Keratinocyte (primary cell): ENCODE results near the gene ELP5. TPM values are rescaled to one million over a fixed set of nuclear protein-coding genes. Genes with fewer than 3 reads are reported as not detected.

Source experiments
- DNase-seq: peaks from one replicate; pipeline ENCODE4 v3.0.0-alpha.2; 2011; ENCODE audit warnings: low read depth, missing footprints, low spot score
- FAIRE-seq: peaks from 2 replicates; lab custom pipeline; 2011; peaks lifted over from hg19 to GRCh38; lab: Jason Lieb, UNC
- H2AFZ ChIP-seq: 2 replicates; pipeline ENCODE4 v1.6.0; 2012; ENCODE audit warnings: low read length, control low read depth, inconsistent platforms; ENCODE audit not compliant: control insufficient read depth
- H3K27ac ChIP-seq: 2 replicates; pipeline ENCODE4 v1.5.1; 2011; ENCODE audit warnings: low read length; ENCODE audit not compliant: control insufficient read depth, insufficient read depth
- H3K27me3 ChIP-seq: 3 replicates; pipeline ENCODE4 v1.6.0; 2011; ENCODE audit warnings: low read length; ENCODE audit not compliant: control insufficient read depth, insufficient read depth; ENCODE audit errors: extremely low read depth
- H3K36me3 ChIP-seq, 2 experiments: 2 replicates in 1 of 2; 3 replicates in 1 of 2; pipeline ENCODE4 v1.5.1; 2011; ENCODE audit warnings: low read length in 2 of 2, mild to moderate bottlenecking in 1 of 2; ENCODE audit not compliant: control insufficient read depth in 2 of 2, insufficient read depth in 2 of 2; ENCODE audit errors: extremely low read depth in 1 of 2
- H3K4me1 ChIP-seq: 3 replicates; pipeline ENCODE4 v1.5.1; 2011; ENCODE audit warnings: low read length; ENCODE audit not compliant: control insufficient read depth, insufficient read depth; ENCODE audit errors: extremely low read depth
- H3K4me2 ChIP-seq: 3 replicates; pipeline ENCODE4 v1.6.0; 2011; ENCODE audit warnings: low read depth, low read length; ENCODE audit not compliant: control insufficient read depth, insufficient read depth; ENCODE audit errors: extremely low read depth
- H3K4me3 ChIP-seq, 3 experiments: fragments of 200-600 bp in 1 of 3; sonication (generic) in 1 of 3; 2 replicates in 2 of 3; 3 replicates in 1 of 3; pipeline ENCODE4 v1.5.1; 2011 to 2016; ENCODE audit warnings: low read length in 3 of 3, mild to moderate bottlenecking in 3 of 3, control low read depth in 2 of 3, inconsistent platforms in 1 of 3, low read depth in 1 of 3, mixed read lengths in 1 of 3, mixed run types in 1 of 3, moderate library complexity in 1 of 3; ENCODE audit not compliant: control insufficient read depth in 2 of 3, insufficient read depth in 2 of 3; ENCODE audit errors: extremely low read depth in 1 of 3
- H3K79me2 ChIP-seq: 2 replicates; pipeline ENCODE4 v1.6.0; 2012; ENCODE audit warnings: low read length; ENCODE audit not compliant: control insufficient read depth, insufficient read depth
- H3K9ac ChIP-seq: 3 replicates; pipeline ENCODE4 v1.6.0; 2011; ENCODE audit warnings: low read length; ENCODE audit not compliant: control insufficient read depth, insufficient read depth; ENCODE audit errors: extremely low read depth
- H3K9me1 ChIP-seq: 3 replicates; pipeline ENCODE4 v1.6.0; 2011; ENCODE audit warnings: low read length; ENCODE audit not compliant: control insufficient read depth, insufficient read depth; ENCODE audit errors: extremely low read depth
- H3K9me3 ChIP-seq: 2 replicates; pipeline ENCODE4 v1.5.1; 2012; ENCODE audit warnings: low read depth, low read length; ENCODE audit not compliant: control insufficient read depth
- H4K20me1 ChIP-seq: 3 replicates; pipeline ENCODE4 v1.6.0; 2011; ENCODE audit warnings: low read length; ENCODE audit not compliant: control insufficient read depth, insufficient read depth; ENCODE audit errors: extremely low read depth
- EZH2 ChIP-seq: IDR thresholded peaks from one replicate; pipeline ENCODE4 v1.6.1; 2012; ENCODE audit warnings: inconsistent platforms, mild to moderate bottlenecking, low read length, moderate library complexity
- dilution Hi-C: fragments of 300-500 bp; cut with MboI; formaldehyde crosslinking; loops from one replicate; pipeline ENCODE4 v1.7.0; 2020; ENCODE audit warnings: low sequenced_read_pairs; ENCODE audit not compliant: extremely low pct_ligation_motif_present
- polyA plus RNA-seq, 5 experiments: library from polyadenylated mRNA; depleted of rRNA in 3 of 5; stranded (reverse) in 3 of 5; stranded (forward) in 1 of 5; unstranded in 1 of 5; fragments of >200 nt; gene quantifications; 1 replicate in 1 of 5; 2 replicates in 3 of 5; 3 replicates in 1 of 5; pipeline versions ENCODE4 v1.2.1 to v1.2.3, GENCODE V29; 2011 to 2012; ENCODE audit warnings: missing spikeins in 2 of 5, low read depth in 1 of 5, low replicate concordance in 1 of 5
- TF ChIP-seq, protein P1 (sequence below), 3 experiments: IDR thresholded peaks in 1 of 3; conservative IDR thresholded peaks in 1 of 3; optimal IDR thresholded peaks in 1 of 3; 2 replicates in 2 of 3; 3 replicates in 1 of 3; pipeline versions ENCODE3 to v1.5.1; 2011; ENCODE audit warnings: low read length in 3 of 3, mild to moderate bottlenecking in 3 of 3, moderate library complexity in 2 of 3, control low read depth in 1 of 3, inconsistent platforms in 1 of 3; ENCODE audit not compliant: insufficient read depth in 2 of 3; ENCODE audit errors: extremely low read depth in 1 of 3

The ELP5 gene
- polyA plus RNA-seq, 1 donor (not counting 4 experiments of a cell fraction or from before 2014, with no cell fraction given): 19.4 TPM

DNA sequence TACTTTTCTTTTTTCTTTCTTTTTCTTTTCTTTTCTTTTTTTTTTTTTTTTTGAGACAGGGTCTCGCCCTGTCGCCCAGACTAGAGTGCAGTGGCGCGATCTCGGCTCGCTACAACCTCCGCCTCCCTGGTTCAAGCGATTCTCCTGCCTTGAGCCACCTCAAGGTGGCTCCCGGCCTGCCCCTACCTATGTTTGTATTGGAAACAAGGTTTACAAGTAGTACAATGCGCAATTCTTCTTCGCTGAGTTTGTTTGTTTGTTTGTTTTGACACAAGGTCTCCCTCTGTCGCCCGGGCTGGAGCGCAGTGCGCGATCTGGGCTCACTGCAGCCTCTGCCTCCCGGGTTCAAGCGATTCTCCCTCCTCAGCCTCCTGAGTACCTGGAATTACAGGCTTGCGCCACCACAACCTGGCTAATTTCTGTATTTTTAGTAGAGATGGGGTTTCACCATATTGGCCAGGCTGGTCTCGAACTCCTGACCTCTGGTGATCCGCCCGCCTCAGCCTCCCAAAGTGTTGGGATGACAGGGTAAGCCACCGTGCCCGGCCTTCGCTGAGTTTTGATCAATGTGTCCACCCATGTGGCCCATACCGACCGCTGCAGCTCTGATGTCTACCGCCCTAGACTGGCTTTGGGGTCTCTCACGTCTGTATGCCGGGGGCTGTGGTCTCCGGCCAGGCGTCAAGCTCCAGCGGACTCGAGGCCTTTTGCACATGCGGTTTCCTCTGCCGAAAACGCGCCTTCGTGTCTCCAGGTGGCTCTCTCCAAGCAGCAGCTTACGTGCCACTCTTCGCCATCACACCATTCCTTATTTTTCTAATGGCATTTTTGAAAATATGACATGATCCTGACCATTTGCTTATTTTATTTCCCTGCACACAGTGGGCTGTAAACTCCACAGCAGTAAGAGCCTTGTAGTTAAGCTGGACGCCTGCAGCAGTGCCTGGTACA is 43.5 kb downstream of the ELP5 start:
- Histone ChIP-seq H3K79me2 (no peaks in the 10 kb centered on the region), H3K4me1 (peaks cover 23% of the 10 kb centered on the region), H3K9me1 (no peaks in the 10 kb centered on the region), H4K20me1 (peaks cover 2% of the 10 kb centered on the region), H3K27me3 (peaks cover 33% of the 10 kb centered on the region), H3K9ac (no peak overlapping the region), H2AFZ (no peak overlapping the region), H3K36me3 (no peaks in the 10 kb centered on the region), H3K4me3 (peak overlapping the region in 1 of 3 experiments; percentile 37), H3K27ac (no peak overlapping the region), H3K9me3 (no peaks in the 10 kb centered on the region), H3K4me2 (peak overlapping the region; percentile 73)
- FAIRE-seq: no peak
- TF ChIP-seq, protein P1, sequence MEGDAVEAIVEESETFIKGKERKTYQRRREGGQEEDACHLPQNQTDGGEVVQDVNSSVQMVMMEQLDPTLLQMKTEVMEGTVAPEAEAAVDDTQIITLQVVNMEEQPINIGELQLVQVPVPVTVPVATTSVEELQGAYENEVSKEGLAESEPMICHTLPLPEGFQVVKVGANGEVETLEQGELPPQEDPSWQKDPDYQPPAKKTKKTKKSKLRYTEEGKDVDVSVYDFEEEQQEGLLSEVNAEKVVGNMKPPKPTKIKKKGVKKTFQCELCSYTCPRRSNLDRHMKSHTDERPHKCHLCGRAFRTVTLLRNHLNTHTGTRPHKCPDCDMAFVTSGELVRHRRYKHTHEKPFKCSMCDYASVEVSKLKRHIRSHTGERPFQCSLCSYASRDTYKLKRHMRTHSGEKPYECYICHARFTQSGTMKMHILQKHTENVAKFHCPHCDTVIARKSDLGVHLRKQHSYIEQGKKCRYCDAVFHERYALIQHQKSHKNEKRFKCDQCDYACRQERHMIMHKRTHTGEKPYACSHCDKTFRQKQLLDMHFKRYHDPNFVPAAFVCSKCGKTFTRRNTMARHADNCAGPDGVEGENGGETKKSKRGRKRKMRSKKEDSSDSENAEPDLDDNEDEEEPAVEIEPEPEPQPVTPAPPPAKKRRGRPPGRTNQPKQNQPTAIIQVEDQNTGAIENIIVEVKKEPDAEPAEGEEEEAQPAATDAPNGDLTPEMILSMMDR (optimal IDR thresholded peaks at IDR 0.05 in 1 of 3, IDR thresholded peaks at IDR 0.05 in 1 of 3, conservative IDR thresholded peaks at IDR 0.05 in 1 of 3; ENCODE audit: extremely low read depth in 1 of 3, insufficient read depth in 2 of 3, low read length in 3 of 3): no peak
- TF ChIP-seq EZH2: no peak
- DNase-seq: no peak
- dilution Hi-C loops: no loop called here

DNA sequence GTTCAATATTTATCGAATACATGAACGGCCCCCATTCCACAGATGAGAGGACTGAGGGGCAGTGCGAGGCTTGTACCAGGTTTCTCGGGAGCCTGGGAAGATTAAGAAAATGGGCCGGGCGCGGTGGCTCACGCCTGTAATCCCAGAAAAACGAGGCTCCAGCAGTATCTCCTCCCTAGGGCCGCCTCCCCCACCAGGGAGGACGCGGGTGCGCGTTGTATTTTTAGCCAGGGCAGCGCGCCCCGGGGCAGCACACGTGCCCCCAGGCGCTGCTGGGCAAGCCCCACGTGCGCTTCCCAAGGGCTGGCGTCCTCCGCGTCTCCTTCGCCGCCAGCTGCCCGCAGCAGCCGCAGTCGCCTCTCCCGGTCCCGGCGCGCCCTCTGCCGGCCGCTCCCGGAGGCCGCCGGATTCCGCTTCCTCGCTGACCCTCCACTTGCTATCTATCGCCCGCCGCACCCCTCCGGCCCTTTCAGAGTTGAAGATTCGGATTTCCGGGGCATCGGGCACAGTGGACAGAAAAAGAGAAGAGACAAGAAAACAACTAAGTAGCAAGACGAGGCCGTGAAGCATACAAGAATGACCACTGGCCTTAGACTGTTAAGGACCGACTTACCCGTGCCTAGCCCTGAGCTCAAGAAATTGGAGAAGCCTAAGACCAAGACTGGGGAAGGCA is 44.3 kb downstream of the ELP5 start:
- Histone ChIP-seq H3K9me3 (no peaks in the 10 kb centered on the region), H3K9me1 (no peaks in the 10 kb centered on the region), H3K4me1 (peaks cover 23% of the 10 kb centered on the region), H3K9ac (no peak overlapping the region), H3K79me2 (no peaks in the 10 kb centered on the region), H3K27me3 (peaks cover 33% of the 10 kb centered on the region), H3K27ac (no peak overlapping the region), H3K4me3 (peak overlapping the region in 1 of 3 experiments; percentile 37), H4K20me1 (peaks cover 2% of the 10 kb centered on the region), H3K4me2 (peak overlapping the region; percentile 66), H2AFZ (peak overlapping the region; percentile 30), H3K36me3 (no peaks in the 10 kb centered on the region)
- no peak for FAIRE-seq
- dilution Hi-C loops: no loop called here
- TF ChIP-seq EZH2: no peak
- TF ChIP-seq, protein P1 (optimal IDR thresholded peaks at IDR 0.05 in 1 of 3, IDR thresholded peaks at IDR 0.05 in 1 of 3, conservative IDR thresholded peaks at IDR 0.05 in 1 of 3; ENCODE audit: extremely low read depth in 1 of 3, insufficient read depth in 2 of 3, low read length in 3 of 3): peak; percentile 68 to 94 (median 83)
- no peak for DNase-seq
